Measurements from ENCODE around the gene ALK. TPM values are rescaled to one million over a fixed set of nuclear protein-coding genes. Genes with fewer than 3 reads are reported as not detected.
"Not testable (repeated sequence)": the region's sequence is repeated elsewhere in the genome, so short reads cannot be mapped to it uniquely, and the experiment has no call there.

ALK gene
- total RNA-seq, 1 experiment from 2014 or later: 0.07 TPM

DNA sequence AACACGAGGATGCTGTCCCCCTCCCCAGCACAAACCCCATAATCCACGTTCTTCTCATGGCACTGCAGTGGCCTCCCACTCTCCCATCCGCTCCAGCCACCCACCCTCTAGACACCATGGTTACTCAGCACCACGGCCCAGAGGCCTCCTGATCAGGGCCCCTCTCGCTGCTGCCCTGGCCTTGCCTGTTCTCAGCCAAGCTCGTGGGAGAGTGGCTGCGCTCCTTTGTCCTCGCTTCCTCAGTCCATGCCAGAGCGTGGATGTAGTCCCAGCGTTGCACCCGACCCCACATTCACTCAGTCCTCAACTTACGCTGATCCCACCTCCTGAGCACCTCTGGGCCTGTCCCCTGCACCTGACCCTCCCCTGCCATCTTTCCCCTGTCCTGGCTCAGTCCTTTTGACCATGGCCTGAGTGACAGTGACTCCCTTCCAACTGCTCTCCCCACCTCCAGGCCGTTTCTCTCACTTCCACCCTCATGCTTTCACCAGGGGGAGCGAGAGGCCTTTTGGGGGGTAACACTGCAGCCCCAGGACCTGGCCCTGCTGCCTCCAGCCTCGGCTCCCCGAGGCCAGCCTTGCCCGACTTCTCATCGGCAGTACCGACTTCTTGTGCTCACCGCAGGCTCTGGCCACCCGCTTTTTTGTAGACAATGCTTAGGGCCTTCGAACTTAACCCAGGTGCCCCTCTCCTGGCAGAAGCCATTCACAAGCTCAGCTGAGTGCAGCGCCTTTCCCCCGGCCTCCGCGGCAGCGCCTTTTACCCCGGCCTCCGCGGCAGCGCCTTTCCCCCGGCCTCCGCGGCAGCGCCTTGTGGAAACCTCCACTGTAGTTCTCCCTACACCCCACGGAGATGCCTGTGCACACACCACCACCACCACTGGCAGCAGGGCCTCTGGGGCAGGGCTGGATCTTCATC is 674.7 kb downstream of the ALK start:
- Mint-ChIP-seq H3K27ac (ENCODE audit: low read depth, unreplicated experiment) (no peak overlapping the region), H3K36me3 (ENCODE audit: insufficient read depth, unreplicated experiment) (no peaks in the 10 kb centered on the region), H3K4me3 (ENCODE audit: unreplicated experiment) (no peak overlapping the region), H3K4me1 (ENCODE audit: insufficient read depth, unreplicated experiment) (no peaks in the 10 kb centered on the region), H3K27me3 (ENCODE audit: insufficient read depth, unreplicated experiment) (peaks cover 12% of the 10 kb centered on the region), H3K9me3 (ENCODE audit: unreplicated experiment) (no peaks in the 10 kb centered on the region)
- TF ChIP-seq, protein P1, sequence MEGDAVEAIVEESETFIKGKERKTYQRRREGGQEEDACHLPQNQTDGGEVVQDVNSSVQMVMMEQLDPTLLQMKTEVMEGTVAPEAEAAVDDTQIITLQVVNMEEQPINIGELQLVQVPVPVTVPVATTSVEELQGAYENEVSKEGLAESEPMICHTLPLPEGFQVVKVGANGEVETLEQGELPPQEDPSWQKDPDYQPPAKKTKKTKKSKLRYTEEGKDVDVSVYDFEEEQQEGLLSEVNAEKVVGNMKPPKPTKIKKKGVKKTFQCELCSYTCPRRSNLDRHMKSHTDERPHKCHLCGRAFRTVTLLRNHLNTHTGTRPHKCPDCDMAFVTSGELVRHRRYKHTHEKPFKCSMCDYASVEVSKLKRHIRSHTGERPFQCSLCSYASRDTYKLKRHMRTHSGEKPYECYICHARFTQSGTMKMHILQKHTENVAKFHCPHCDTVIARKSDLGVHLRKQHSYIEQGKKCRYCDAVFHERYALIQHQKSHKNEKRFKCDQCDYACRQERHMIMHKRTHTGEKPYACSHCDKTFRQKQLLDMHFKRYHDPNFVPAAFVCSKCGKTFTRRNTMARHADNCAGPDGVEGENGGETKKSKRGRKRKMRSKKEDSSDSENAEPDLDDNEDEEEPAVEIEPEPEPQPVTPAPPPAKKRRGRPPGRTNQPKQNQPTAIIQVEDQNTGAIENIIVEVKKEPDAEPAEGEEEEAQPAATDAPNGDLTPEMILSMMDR (IDR thresholded peaks at IDR 0.05; ENCODE audit: unreplicated experiment): no peak
- BruUV-seq (replicated peaks): no TSS peak
- DNase-seq (ENCODE audit: unreplicated experiment): no peak
- ChIA-PET CTCF (interaction anchor here (0.6 kb wide), 1 partner anchor 19 kb away, joined by 3 read pairs; no protein-coding TSS in a partner anchor), POLR2A (no interaction called here)
- intact Hi-C loops (cut with micrococcal nuclease): no loop called here

DNA sequence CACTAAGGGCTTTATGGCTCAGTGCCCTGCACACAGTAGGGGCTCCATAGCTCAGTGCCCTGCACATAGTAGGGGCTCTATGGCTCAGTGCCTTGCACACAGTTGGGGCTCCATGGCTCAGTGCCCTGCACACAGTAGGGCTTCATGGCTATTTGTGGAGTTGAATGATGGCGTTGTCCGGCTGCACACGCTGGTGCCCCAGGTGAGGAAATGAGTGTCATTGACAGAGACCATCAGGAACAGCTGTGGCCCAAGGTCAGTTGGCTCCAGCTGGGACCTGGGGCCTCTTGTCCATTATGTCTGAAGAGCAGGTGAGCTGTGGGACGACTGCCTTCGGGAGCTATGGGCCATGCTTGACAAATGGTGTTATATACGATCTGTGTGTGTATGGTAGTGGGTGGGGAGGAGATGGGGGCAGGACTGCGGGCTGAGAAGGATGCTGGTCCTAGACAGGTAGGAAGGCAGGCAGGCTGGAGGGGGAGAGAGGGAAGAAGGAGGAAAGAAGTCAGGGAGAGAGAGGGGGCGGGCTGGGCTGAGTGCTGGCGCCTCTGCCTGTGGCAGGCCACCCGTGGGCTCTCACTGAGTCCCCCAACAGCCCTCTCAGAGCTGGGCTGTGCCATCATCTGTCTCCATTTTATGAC is 675.5 kb downstream of the ALK start:
- intact Hi-C loops (cut with micrococcal nuclease): no loop called here
- Mint-ChIP-seq H3K36me3 (ENCODE audit: insufficient read depth, unreplicated experiment) (no peaks in the 10 kb centered on the region), H3K4me3 (ENCODE audit: unreplicated experiment) (no peak overlapping the region), H3K9me3 (ENCODE audit: unreplicated experiment) (no peaks in the 10 kb centered on the region), H3K27ac (ENCODE audit: low read depth, unreplicated experiment) (no peak overlapping the region), H3K27me3 (ENCODE audit: insufficient read depth, unreplicated experiment) (peaks cover 20% of the 10 kb centered on the region), H3K4me1 (ENCODE audit: insufficient read depth, unreplicated experiment) (no peaks in the 10 kb centered on the region)
- TF ChIP-seq, protein P1 (IDR thresholded peaks at IDR 0.05; ENCODE audit: unreplicated experiment): no peak
- DNase-seq (ENCODE audit: unreplicated experiment): no peak
- POLR2A ChIA-PET: no interaction called here
- BruUV-seq (replicated peaks): no TSS peak
- CTCF ChIA-PET: no interaction called here

DNA sequence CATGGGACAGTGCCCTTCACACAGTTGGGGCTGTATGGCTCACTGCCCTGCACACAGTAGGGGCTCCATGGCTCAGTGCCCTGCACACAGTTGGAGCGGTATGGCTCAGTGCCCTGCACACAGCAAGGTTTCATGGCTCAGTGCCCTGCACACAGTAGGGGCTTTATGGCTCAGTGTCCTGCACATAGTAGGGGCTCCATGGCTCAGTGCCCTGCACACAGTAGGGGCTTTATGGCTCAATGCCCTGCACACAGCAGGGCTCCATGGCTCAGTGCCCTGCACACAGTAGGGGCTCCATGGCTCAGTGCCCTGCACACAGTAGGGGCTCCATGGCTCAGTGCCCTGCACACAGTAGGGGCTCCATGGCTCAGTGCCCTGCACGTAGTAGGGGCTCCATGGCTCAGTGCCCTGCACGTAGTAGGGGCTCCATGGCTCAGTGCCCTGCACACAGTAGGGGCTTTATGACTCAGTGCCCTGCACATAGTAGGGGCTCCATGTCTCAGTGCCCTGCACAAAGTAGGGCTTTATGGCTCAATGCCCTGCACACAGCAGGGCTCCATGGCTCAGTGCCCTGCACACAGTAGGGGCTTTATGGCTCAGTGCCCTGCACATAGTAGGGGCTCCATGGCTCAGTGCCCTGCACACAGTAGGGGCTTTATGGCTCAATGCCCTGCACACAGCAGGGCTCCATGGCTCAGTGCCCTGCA is 676.2 kb downstream of the ALK start:
- intact Hi-C loops (cut with micrococcal nuclease); CTCF ChIA-PET: not testable (repeated sequence)
- peaks cover 27% of the 10 kb centered on the region for H3K27me3 Mint-ChIP-seq (ENCODE audit: insufficient read depth, unreplicated experiment)

GRCh38 chr2:29242621-29243375 is 678.6 kb downstream of the ALK start:
- ChIA-PET CTCF (interaction anchor here (0.5 to 1.2 kb wide), 4 partner anchors 66 to 784 kb away, joined by 3 read pairs; no protein-coding TSS in a partner anchor), POLR2A (interaction anchor here (0.7 kb wide), 1 partner anchor 26 kb away, joined by 3 read pairs; no protein-coding TSS in a partner anchor)
- Mint-ChIP-seq H3K4me1 (ENCODE audit: insufficient read depth, unreplicated experiment) (no peaks in the 10 kb centered on the region), H3K9me3 (ENCODE audit: unreplicated experiment) (no peaks in the 10 kb centered on the region), H3K27ac (ENCODE audit: low read depth, unreplicated experiment) (no peak overlapping the region), H3K27me3 (ENCODE audit: insufficient read depth, unreplicated experiment) (peaks cover 40% of the 10 kb centered on the region), H3K4me3 (ENCODE audit: unreplicated experiment) (no peak overlapping the region), H3K36me3 (ENCODE audit: insufficient read depth, unreplicated experiment) (no peaks in the 10 kb centered on the region)
- DNase-seq (ENCODE audit: unreplicated experiment): no peak
- TF ChIP-seq, protein P1 (IDR thresholded peaks at IDR 0.05; ENCODE audit: unreplicated experiment): no peak
- no TSS peak for BruUV-seq (replicated peaks)
- intact Hi-C loops (cut with micrococcal nuclease): no loop called here

More for the DNA sequence above, 676.2 kb downstream of the ALK start:
- H3K4me1 Mint-ChIP-seq (ENCODE audit: insufficient read depth, unreplicated experiment); DNase-seq (ENCODE audit: unreplicated experiment); H3K27ac Mint-ChIP-seq (ENCODE audit: low read depth, unreplicated experiment); BruUV-seq (replicated peaks); H3K36me3 Mint-ChIP-seq (ENCODE audit: insufficient read depth, unreplicated experiment); POLR2A ChIA-PET; H3K4me3 Mint-ChIP-seq (ENCODE audit: unreplicated experiment); H3K9me3 Mint-ChIP-seq (ENCODE audit: unreplicated experiment): not testable (repeated sequence)

Data from MCF 10A (cell line).